Esophagus squamous epithelium (tissue), 5 donors: ENCODE measurements around the gene CORT. TPM values are rescaled to one million over a fixed set of nuclear protein-coding genes. Genes with fewer than 3 reads are reported as not detected.
"Not testable (repeated sequence)": the region's sequence is repeated elsewhere in the genome, so short reads cannot be mapped to it uniquely, and the experiment has no call there.

Experiments used
- DNase-seq: peaks from one replicate; lab custom pipeline; 2025; lab: John Stamatoyannopoulos, UW
- H3K27ac ChIP-seq, 4 donors: fragments of 200-600 bp; sonication (generic); one replicate each; pipeline ENCODE4 v1.5.1; 2016 to 2019; ENCODE audit warnings: mild to moderate bottlenecking in 1 of 4
- H3K27me3 ChIP-seq, 4 donors: fragments of 200-600 bp; sonication (generic); 1 replicate in 3 of 4; 2 replicates in 1 of 4; pipeline versions ENCODE4 v1.5.1 to v1.6.0; 2017 to 2021; ENCODE audit warnings: antibody characterized with exemption in 1 of 4
- H3K36me3 ChIP-seq, 3 donors: fragments of 200-600 bp; sonication (generic); one replicate each; pipeline ENCODE4 v1.5.1; 2016 to 2019
- H3K4me1 ChIP-seq, 3 donors: fragments of 200-600 bp; sonication (generic); one replicate each; pipeline ENCODE4 v1.5.1; 2017 to 2019
- H3K4me3 ChIP-seq, 4 donors: fragments of 200-600 bp; sonication (generic); 1 replicate in 3 of 4; 2 replicates in 1 of 4; pipeline ENCODE4 v1.5.1; 2016 to 2019; ENCODE audit warnings: mild to moderate bottlenecking in 2 of 4, moderate library complexity in 1 of 4
- H3K9me3 ChIP-seq, 3 donors: fragments of 200-600 bp; sonication (generic); one replicate each; pipeline ENCODE4 v1.5.1; 2016 to 2019
- CTCF ChIP-seq, 6 experiments: fragments of 450-650 bp in 4 of 6; fragments of 200-600 bp in 2 of 6; sonication (generic) in 2 of 6; IDR thresholded peaks; one replicate each; pipeline ENCODE4 v1.5.1; 2016 to 2019; ENCODE audit warnings: antibody characterized with exemption in 6 of 6, mild to moderate bottlenecking in 4 of 6, moderate library complexity in 4 of 6
- POLR2A ChIP-seq, 4 donors: fragments of 450-650 bp; IDR thresholded peaks; one replicate each; pipeline ENCODE4 v1.6.1; 2017; ENCODE audit warnings: antibody characterized with exemption in 4 of 4, mild to moderate bottlenecking in 4 of 4, moderate library complexity in 3 of 4
- WGBS, 2 donors: methylation state at CpG; one replicate each; pipeline ENCODE4 v1.1.5; 2018; 5-methylcytosine and 5-hydroxymethylcytosine counted together
- intact Hi-C: fragments of 100-400 bp; cut with DNase I; formaldehyde crosslinking; loops from one replicate; pipeline ENCODE4 v1.15.0; 2022
- total RNA-seq, 4 donors: library from RNA; depleted of rRNA; stranded (reverse); fragments of >200 nt; gene quantifications; one replicate each; pipeline ENCODE4 v1.1.0, GENCODE V29; 2016
- donor health status: DM: yes; HTN: yes; CAD: no.

The CORT gene
- total RNA-seq, 4 donors from 2014 or later = 0.38 to 0.83 (median 0.70) TPM; not detected in 1

DNA sequence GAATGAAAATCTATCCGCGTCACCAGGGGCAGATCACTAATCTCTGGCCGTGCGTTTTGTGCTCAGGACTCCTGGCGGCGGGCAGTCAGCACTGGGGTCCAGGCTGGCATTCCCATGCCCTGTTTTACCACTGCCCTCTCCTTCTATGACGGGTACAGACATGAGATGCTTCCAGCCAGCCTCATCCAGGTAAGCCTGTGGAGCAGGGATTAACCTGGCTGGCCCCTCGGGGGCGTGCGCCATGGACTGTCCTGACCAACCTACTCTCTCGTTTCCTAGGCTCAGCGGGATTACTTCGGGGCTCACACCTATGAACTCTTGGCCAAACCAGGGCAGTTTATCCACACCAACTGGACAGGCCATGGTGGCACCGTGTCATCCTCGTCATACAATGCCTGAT lies 30.5 kb upstream of the CORT start:
- TF ChIP-seq POLR2A (IDR thresholded peaks at IDR 0.05) = no peak
- TF ChIP-seq CTCF (IDR thresholded peaks at IDR 0.05) = no peak
- Histone ChIP-seq H3K4me3 (no peak overlapping the region), H3K27me3 (no peaks in the 10 kb centered on the region), H3K9me3 (no peaks in the 10 kb centered on the region), H3K27ac (peak overlapping the region; percentile 43 to 84 (median 80)), H3K36me3 (peaks cover 31 to 81% (median 41%) of the 10 kb centered on the region in 3 donors), H3K4me1 (peaks cover 18 to 81% (median 19%) of the 10 kb centered on the region in 3 donors)
- no peak for DNase-seq
- WGBS, 2 donors = 85 to 92% methylated on average over 7 to 12 of the region's 15 CpGs
- intact Hi-C loops = no loop called here

DNA sequence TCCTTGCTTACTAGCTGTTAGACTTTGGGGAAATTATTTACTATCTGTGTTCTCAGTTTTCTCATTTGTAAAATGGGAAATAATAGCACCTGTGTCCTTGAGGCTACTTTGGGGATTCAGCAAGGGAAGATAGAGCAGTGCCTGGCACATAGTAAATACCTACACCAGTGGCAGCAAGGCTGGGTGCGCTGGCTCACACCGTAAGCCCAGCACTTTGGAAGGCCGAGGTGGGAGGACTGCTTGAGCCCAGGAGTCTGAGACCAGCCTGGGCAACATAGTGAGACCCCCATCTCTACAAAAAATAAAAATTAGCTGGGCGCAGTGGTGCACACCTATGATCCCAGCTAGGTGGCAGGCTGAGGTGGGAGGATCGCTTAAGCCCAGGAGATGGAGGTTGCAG lies 28.2 kb upstream of the CORT start:
- no peak overlapping the region for H3K4me3 ChIP-seq
- H3K27me3 ChIP-seq = no peaks in the 10 kb centered on the region
- WGBS, 2 donors = 92 to 100% methylated on average over 3 to 5 of the region's 5 CpGs
- DNase-seq = no peak
- H3K36me3 ChIP-seq = peaks cover 27 to 58% (median 33%) of the 10 kb centered on the region in 3 donors
- intact Hi-C loops = no loop called here
- peaks cover 5 to 58% (median 8%) of the 10 kb centered on the region in 3 donors for H3K4me1 ChIP-seq
- peak overlapping the region in 1 of 4 donors; percentile 84 for H3K27ac ChIP-seq
- no peaks in the 10 kb centered on the region for H3K9me3 ChIP-seq
- TF ChIP-seq POLR2A (IDR thresholded peaks at IDR 0.05) (no peak), CTCF (IDR thresholded peaks at IDR 0.05) (no peak)

GRCh38 chr1:10424034-10424433 lies 25.8 kb upstream of the CORT start:
- no peak for DNase-seq
- TF ChIP-seq POLR2A (IDR thresholded peaks at IDR 0.05) = no peak
- TF ChIP-seq CTCF (IDR thresholded peaks at IDR 0.05) = no peak
- peaks cover 13 to 34% (median 14%) of the 10 kb centered on the region in 3 donors for H3K36me3 ChIP-seq
- H3K27me3 ChIP-seq = no peaks in the 10 kb centered on the region
- peak overlapping the region in 1 of 4 donors; percentile 38 for H3K27ac ChIP-seq
- H3K4me3 ChIP-seq = no peak overlapping the region
- no peaks in the 10 kb centered on the region for H3K9me3 ChIP-seq
- intact Hi-C loops = no loop called here
- 44 to 63% methylated on average over 2 to 9 of the region's 9 CpGs for WGBS, 2 donors
- H3K4me1 ChIP-seq = peaks cover 4 to 48% (median 8%) of the 10 kb centered on the region in 3 donors

DNA sequence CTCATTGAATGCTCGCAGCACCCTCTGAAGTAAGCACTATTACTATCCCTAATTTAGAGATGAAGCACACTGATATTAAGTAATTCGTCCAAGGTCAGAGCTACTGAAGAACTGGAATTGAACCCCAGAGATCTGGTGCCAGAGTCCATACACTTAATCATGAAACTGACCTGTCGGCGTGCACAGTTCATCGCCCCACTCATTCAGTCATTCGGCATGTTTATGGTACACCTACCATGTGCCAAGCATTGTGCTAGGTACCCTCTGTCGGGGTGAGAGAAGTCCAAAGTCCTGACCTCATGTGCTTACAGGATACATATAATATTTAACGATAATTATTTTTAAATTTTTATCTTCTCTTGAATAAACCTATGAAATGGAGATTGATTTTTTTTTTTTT lies 25.2 kb upstream of the CORT start:
- no peak for DNase-seq
- no peaks in the 10 kb centered on the region for H3K27me3 ChIP-seq
- 80 to 82% methylated on average over 8 of the region's 8 CpGs for WGBS, 2 donors
- peaks cover 3 to 47% (median 4%) of the 10 kb centered on the region in 3 donors for H3K4me1 ChIP-seq
- H3K27ac ChIP-seq = no peak overlapping the region
- H3K36me3 ChIP-seq = peaks cover 7 to 28% (median 8%) of the 10 kb centered on the region in 3 donors
- TF ChIP-seq POLR2A (IDR thresholded peaks at IDR 0.05) (no peak), CTCF (IDR thresholded peaks at IDR 0.05) (no peak)
- no peaks in the 10 kb centered on the region for H3K9me3 ChIP-seq
- H3K4me3 ChIP-seq = no peak overlapping the region
- intact Hi-C loops = no loop called here

- H3K27ac ChIP-seq, DNase-seq, H3K4me3 ChIP-seq, intact Hi-C loops, H3K27me3 ChIP-seq, H3K9me3 ChIP-seq: not testable (repeated sequence)
- H3K36me3 ChIP-seq = peaks cover 0 to 17% (median 4%) of the 10 kb centered on the region in 3 donors
- 80 to 100% methylated on average over 2 to 5 of the region's 21 CpGs for WGBS, 2 donors
- H3K4me1 ChIP-seq = peaks cover 6 to 42% (median 8%) of the 10 kb centered on the region in 3 donors
These were observed 23.9 kb upstream of the CORT start for GRCh38 chr1:10425826-10426534.

GRCh38 chr1:10426535-10426848 lies 23.3 kb upstream of the CORT start:
- DNase-seq, H3K9me3 ChIP-seq, H3K27ac ChIP-seq, H3K4me3 ChIP-seq, H3K27me3 ChIP-seq, intact Hi-C loops: not testable (repeated sequence)
- Histone ChIP-seq H3K36me3 (peaks cover 0 to 12% (median 4%) of the 10 kb centered on the region in 3 donors), H3K4me1 (peaks cover 8 to 42% (median 10%) of the 10 kb centered on the region in 3 donors)
- 96% methylated on average over 10 of the region's 21 CpGs; no CpG with 5 or more reads in 1 of the 2 donors for WGBS, 2 donors
